Kidney tubule cell (primary cell): Measurements from ENCODE around the gene IFT20.
A peak's percentile ranks its signal among the peaks of the same experiment; 100 is the strongest.
"Not testable (repeated sequence)": the region's sequence is repeated elsewhere in the genome, so short reads cannot be mapped to it uniquely, and the experiment has no call there.

ENCODE experiments used
- DNase-seq: peaks from one replicate; pipeline ENCODE4 v3.0.0-alpha.2; 2018; ENCODE audit warnings: low spot score

The IFT20 gene

GRCh38 chr17:28363776-28364650, 28.7 kb upstream of the IFT20 start:
- no peak for DNase-seq

DNA sequence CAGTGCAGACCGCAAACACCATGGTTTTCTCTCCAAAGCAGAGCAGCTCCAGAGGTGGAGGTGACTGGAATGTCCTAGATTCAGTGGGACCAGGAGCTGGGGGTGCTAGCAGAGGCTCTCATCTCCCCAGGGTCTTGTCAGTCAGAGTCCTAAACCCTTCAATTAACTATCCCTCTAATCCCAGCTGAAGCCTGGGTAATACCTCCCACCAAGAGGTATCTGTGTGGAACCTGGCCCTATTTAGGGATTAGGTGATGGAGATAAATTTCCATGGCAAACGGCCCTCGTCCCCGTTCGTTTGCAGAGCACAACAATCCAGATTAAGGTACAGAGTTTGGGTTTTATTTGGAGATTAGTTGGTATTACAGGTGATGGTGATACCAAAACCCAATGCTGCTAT, 27.9 kb upstream of the IFT20 start:
- no peak for DNase-seq

GRCh38 chr17:28357901-28358197, 22.6 kb upstream of the IFT20 start:
- no peak for DNase-seq

DNA sequence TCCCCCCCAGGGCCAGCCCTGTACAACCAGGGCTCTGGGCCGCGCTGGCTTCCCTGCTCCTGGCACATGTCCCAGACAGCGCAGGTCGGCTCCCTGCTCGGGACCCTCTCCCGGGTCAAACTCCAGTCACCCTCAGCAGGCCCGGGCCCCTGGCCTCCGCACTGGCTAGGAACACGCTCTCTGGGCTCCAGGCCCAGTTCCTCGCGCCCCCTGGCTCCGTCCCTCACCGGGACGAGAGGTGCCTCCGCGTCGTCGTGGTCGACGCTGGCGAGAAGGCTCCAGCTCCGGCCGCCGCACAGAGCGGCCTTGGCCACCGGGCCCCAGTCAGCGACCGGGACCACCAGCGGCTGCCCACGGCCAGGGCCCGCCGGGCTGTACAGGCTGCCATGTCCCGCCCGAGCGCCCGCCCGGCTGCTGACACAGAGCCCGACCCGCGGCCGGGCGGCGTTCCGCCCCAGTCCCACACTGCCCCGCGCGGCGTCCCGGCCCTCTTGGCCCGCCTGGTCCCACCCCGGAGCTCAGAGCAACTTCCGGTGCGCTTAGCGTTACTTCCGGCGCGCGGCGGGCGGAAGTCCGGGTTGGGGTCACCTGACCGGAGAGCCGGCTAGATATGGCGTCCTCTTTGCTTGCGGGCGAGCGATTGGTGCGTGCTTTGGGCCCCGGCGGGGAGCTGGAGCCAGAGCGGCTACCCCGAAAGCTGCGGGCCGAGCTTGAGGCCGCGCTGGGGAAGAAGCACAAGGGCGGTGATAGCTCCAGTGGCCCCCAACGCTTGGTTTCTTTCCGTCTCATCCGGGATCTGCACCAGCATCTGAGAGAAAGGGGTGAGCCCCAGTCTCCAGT, 22.0 kb upstream of the IFT20 start, which contains the start of gene POLDIP2:
TSS of gene POLDIP2 (minus strand) at position 467 of the 840 bp plus-strand sequence. CDS start at position 388, 79 bp downstream.
- DNase-seq, result peak; percentile 95

- DNase-seq, result no peak
Measured at GRCh38 chr17:28350271-28350670, 15.0 kb upstream of the IFT20 start.

DNA sequence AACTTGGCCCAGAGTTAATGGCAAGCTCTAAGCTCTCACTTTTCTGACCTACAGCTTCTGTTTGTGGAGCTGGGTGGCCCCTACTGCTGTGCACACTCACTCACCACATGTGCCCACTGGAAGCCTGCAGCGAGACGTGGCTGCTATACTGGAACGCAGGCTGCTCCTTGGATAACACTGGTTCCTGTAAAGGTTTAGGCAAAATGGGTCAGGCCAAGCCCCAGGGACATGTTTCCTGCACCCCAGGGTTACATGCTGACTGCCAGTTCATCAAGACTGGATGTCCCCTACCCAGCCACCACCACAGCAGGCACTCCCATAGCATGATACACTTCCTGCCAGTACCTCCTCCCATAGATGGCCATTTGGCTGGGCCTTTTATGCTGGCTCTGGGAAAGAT, 13.7 kb upstream of the IFT20 start:
- DNase-seq, result no peak

GRCh38 chr17:28347261-28347891, 12.1 kb upstream of the IFT20 start:
- peak; percentile 96 for DNase-seq

GRCh38 chr17:28346746-28347246, 11.5 kb upstream of the IFT20 start:
- DNase-seq, result no peak

- no peak for DNase-seq
Measured at GRCh38 chr17:28346199-28346580, 10.9 kb upstream of the IFT20 start.

DNA sequence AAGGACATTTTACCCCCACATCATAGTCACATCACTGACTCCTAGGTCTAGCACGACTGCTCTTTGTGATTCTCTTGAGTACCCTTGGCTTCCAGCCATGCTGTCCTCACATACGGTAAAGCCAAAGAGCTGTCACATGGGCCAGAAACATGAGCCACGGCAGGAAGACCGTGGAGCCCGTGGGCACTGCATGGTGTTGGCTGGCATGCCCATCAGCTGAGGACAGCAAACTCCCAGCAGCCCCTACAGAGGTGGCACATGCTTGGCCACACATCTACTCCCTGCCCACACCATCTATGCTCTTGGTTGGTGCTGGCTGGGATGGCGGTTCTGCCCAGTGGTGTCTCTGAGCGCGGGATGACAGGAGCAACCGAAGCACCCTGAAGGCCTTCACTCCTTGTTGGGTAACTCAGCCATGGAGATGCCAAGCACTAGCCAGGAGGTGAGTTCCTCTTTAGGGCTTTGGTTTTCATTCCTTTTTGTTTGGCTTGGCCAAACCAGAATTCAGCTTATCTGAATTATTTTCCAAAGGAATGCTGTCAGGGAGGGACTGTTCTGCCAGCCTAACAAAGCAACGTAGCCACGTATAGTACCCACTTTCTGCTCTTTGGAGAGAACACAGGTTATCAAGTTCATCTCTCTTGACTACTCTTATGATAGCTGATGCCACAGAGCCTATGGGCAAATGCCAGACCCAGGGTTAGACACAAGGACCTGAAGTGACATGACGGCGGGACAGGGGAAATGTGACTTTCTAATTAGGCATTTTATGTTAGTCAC, 10.3 kb upstream of the IFT20 start:
- DNase-seq, result peak; percentile 66

GRCh38 chr17:28344435-28344901, 9.2 kb upstream of the IFT20 start:
- no peak for DNase-seq

DNA sequence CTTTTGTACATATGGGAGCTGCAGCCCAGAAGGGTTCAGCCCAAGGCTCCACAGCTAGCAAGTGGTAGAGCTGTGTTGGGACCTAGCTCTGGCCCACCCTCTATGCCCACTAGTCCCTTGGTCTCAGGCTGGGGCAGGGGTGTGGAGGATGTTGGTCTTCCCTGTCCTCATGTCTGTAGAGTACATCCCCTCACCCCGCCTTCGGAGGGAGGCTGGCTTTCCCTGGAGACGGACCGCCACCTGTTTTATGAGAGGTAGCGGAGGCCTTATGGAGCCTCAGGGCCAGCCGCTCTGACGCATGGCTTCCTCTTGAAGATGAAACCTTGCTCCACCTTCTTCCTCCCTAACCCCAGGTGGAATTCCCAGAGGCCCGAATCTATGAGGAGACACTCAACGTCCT, 8.7 kb upstream of the IFT20 start:
- no peak for DNase-seq

DNA sequence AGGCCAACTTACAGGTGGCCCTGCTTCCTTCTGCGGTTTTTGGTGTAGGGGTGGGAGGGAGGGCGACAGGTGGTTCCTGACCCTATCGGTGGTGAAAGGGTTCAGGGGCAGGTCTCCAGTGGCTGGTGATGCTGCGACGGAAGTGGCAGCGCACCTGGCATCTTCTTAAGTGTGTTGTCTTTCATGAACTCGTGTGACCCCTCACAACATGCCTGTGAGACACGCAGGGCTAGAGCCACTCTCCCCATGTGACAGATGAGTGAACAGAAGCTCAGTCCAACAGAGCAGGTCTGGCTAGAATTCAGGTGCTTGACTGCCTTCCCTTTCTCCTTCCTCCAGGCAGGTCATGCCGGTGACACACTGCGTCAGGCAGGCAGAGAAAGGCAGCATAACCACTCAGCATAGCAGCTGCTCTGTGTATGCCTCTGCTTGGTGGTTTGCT, 8.2 kb upstream of the IFT20 start:
- peak; percentile 76 for DNase-seq

GRCh38 chr17:28342313-28342712, 7.0 kb upstream of the IFT20 start:
- DNase-seq, result no peak

GRCh38 chr17:28341516-28341915, 6.2 kb upstream of the IFT20 start:
- DNase-seq, result no peak

DNA sequence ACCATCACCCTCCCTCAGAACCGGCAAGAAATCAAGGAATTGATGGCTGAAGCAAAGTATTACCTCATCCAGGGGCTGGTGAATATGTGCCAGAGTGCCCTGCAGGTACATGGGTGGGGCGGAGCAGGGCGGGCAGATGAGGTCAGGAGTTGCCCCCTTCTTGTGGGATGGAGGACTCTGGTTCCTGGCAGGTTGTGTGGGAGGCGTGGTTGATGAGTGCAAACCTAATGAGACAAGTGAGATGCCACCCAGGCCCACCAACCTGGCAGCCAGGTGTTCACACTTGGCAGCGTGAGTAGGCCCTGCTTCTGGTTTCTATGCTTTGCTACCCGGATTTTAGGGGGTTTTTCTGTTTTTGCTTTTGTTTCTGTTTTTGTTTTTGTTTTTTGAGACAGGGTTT, 5.1 kb upstream of the IFT20 start:
- no peak for DNase-seq

DNA sequence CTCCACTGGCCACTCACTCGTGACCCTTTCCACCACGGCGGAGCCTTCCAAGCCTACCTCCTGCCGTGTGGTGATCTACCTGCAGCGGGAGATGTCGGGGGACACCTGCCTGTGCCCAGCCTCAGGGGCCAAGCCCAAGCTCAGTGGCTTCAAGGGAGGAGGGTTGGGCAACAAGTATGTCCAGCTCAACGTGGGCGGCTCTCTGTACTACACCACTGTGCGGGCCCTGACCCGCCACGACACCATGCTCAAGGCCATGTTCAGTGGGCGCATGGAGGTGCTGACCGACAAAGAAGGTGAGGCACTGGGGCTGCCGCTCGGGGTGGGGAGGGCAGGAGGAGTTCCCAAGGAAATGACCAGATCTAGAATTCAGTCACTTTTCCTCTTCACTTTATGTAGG, 4.2 kb upstream of the IFT20 start:
- no peak for DNase-seq

DNA sequence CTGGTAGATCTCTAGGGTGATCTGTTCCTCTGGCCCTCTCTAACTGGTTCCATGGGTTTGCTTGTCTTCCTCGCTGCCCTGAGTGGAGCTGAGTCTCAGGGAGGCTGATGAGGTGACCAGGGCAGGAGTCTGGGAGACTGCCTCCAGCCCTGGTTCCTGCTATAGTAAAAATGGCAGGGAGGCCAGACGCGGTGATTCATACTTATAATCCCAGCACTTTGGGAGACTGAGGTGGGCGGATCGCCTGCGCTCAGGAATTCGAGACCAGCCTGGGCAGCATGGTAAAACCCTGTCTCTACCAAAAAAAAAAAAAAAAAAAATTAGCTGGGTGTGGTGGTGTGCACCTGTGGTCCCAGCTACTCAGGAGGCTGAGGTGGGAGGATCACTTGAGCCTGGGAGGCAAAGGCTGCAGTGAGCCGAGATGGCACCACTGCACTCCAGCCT, 3.5 kb upstream of the IFT20 start:
- DNase-seq, result not testable (repeated sequence)

GRCh38 chr17:28338056-28338768, 2.9 kb upstream of the IFT20 start:
- peak; percentile 71 for DNase-seq

DNA sequence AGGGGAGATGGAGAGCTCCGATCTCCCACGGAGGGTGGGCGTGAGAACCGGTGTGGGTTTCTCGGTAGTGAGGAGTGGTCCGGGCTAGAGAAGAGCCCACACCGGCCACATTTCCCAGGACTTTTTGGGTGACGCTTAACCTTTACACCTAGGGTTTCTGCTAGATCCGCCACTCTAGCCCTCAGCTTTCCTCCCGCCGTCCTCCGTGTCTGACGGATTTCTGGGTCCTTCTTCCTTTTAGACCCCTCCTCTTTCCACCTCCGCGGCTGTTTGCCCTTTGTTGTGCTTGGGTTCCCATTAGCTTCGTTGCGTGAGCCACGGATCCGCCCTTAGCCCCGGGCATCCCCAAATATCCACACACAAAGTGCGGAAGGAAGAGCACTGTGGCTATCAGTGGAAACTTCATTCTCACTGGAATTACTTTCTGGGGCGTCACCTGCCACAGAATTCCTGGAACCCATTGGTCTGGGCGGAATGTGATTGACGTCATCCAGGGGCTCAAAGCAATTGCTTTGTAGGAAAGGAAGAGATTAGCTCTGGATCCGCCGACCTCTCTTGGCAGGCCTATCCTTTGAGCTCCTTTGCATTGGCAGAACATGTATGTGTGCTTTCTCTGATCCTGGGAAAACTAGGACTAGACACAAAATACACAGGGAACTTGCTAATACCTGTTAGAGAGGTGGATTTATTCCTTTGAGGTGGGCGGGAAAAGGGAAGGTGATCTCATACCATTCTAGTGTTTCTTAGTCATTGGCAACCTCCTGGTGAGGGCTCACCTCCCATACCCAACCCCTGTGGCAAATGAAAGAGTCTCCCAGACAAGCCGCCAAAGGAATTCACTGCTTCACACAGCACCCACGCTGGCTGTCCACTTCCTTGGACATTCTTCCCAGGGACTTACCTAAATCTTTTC, 943 bp upstream of the IFT20 start:
- DNase-seq, result peak; percentile 95
